NOMO-1 (cell line): ENCODE data around the gene CIRBP.

Source experiments
- DNase-seq, 2 experiments: peaks; one replicate each; lab custom pipeline; 2025; ENCODE audit not compliant: unreplicated experiment in 2 of 2; lab: John Stamatoyannopoulos, UW

CIRBP gene

GRCh38 chr19:1288833-1289685 lies 19.9 kb downstream of the CIRBP start:
- no peak for DNase-seq

GRCh38 chr19:1289686-1290025 lies 20.5 kb downstream of the CIRBP start:
- no peak for DNase-seq

GRCh38 chr19:1290196-1290702 lies 21.1 kb downstream of the CIRBP start:
- no peak for DNase-seq

GRCh38 chr19:1290703-1291651 lies 21.8 kb downstream of the CIRBP start:
- no peak for DNase-seq

DNA sequence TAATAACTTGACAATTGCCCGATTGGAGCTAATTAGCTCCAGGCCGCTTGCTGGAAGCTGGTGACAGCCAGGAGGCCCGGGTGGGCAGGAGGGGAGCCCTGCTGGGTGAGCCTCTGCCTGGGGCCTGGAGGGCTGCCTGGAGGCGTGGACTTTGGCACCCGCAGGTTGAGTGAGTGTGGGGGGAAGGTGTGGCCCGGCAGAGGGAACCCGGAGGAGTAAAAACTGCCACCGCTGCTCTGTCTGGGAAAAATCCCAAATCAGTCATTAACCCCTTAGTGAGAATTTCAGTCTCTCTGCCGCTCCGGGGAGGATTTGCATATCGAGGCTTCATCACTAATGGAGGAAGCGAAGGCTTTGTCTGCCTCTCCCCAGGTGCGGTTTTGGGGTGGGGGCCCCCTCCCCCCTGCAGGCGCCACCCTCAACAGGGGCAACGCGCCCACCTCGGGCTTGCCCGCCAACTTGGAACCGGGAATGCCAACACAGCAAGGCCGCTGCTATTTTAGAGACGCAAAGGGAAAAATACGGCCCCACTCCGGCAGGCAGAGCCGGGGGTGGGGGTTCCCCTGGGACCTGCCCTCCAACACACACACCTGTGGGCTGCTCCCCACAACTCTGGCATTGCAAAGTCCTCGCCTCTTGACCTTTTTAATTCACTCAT lies 22.8 kb downstream of the CIRBP start:
- no peak for DNase-seq

- no peak for DNase-seq
These were observed 23.5 kb downstream of the CIRBP start for GRCh38 chr19:1292419-1293151.

DNA sequence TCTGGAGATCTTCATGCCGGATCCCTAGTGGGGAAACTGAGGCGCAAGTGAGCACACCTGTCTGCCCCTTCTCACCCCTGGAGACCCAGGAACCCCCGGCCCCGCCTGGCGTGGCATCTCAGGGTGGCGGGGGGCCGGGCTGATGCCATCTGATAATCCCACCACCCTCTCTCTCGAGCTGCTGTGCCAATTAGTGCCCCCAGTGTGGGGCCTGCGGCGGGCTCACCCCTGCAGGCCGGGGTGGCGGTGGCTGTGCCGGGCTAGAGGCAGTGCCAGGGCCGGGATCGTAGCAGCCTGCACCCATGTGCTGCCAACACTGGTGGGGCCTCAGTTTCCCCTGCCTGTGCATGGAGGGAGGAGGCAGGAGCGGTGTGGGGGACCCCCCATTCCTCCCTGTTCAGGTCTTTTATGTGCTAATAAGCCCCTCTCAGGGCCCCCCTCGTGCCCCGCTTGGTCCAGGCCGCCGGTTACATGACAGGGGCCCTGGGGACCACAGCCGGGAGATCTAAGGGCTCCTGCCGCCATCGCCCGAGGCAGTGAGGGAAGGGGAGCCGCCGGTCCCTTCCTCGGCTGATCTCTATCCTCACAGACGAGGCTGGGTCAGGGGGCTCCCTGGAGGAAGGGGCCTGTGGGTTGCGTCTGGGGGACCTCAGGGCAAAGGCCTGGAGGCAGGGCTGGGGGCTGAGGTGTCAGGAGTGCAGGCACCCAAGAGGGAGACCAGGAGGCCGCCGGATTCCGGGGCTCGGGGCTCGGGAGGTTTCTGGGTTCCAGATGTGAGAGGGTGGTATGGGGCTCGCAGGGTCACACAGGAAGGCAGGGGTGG lies 24.9 kb downstream of the CIRBP start:
- no peak for DNase-seq

DNA sequence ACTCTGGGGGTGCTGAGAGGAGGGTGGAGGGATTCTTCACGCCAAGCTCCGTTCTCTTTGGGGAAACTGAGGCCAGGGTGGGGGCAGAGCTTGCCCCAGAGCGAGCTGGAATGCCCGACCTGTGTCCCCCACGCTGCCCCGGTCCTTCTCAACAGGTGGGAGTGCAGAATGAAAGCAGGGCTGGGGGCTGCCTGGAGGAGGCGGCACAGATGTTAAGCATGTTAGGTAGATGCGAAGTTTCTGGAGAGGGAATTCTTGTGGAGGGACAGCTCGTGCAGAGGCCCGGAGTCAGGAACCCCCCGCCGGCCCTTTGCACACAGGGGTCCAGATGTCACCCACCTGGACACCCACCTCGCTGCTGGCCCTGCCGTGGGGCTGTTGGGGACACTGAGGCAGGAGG lies 25.6 kb downstream of the CIRBP start:
- DNase-seq = no peak

DNA sequence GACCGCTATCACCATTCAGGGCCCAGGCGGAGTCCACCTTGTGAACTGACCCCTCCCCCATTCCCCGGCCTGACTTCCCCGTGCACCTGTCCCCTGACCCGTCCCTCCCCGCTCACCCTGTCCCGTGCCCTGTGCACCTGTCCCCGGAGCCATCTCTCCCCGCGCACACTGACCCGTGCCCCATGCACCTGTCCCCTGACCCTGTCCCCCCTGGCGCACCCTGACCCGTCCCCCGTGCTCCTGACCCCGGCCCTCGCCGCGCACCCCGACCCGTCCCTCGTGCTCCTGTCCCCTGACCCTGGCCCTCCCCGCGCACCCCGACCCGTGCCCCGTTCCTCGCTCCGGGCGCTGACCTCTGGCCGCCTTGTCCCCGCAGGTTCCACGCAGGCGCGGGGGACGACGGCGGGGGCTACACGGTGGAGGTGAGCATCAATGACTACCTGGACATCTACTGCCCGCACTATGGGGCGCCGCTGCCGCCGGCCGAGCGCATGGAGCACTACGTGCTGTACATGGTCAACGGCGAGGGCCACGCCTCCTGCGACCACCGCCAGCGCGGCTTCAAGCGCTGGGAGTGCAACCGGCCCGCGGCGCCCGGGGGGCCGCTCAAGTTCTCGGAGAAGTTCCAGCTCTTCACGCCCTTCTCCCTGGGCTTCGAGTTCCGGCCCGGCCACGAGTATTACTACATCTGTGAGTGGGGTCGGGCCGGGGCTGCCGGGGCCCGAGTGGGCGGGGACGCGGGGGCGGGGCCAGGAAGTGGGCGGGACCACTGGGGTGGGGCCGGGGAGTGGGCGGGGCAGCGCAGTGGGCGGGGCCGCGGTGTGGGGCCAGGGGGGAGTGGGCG lies 26.3 kb downstream of the CIRBP start:
- DNase-seq = no peak

DNA sequence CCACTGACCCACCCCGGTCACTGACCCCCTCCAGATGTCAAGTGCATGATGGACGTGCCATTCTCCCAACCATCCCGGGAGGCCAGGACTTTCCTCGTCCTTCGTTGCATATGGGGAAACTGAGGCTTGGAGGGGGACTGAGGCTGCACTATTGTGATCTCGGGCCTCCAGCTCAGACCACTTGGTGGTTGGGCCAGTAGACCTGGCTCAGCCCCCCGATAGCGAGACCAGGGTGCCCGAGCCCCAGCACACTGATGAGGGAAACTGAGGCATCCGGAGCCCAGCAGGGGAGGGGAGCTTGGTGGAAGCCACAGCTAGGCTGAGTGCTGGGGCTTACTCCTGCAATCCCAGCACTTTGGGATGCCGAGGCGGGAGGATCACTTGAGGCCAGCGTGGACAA lies 26.9 kb downstream of the CIRBP start:
- no peak for DNase-seq

DNA sequence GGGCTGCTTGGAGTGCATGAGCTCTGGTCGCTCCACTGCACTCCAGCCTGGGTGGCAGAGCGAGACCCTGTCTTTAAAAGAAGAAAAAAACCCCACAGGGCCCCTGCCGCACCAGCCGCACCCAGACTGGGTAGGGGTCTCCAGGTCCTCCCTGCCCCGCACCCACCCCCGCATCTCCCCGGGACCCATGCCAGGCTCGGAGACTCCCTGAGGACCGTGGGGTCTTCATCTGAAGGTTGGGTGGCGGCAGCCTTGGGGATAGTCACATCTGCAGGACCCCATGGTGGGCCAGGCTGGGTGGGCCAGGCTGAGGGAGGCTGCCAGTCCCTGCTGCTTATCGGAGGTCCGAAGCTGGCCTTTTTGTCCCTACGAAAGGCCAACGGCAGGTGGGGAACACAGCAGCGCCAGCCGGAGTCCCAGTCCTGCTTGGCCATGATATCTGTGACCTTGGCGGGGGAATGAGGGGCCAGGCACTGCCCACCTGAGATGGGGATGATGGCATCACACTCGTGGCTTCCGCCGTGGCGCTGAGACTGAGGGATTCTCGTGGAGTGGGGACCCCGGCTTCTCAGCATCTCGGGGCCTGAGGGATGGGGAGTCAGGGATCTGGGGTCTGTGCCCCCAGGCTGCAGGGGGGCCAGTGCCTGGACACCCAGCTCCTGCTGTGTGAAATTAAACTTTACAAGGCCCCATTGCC lies 27.6 kb downstream of the CIRBP start:
- DNase-seq = no peak

DNA sequence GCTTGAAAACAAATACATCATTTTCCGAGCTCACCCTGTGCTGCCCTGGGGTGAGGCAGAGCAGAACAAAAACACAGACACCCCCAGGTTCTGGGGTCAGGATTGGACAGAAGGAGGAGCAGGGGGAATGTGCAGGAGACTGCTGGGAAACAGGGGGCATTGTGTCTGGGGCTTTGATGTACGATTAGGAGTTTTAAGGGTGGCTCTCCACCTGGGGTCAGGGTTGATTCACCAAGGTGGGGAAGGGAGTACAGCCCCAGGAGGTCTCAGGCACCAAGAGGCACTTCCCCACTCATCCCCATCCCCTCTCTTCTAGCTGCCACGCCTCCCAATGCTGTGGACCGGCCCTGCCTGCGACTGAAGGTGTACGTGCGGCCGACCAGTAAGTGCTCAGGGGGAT lies 29.1 kb downstream of the CIRBP start:
- DNase-seq = no peak

DNA sequence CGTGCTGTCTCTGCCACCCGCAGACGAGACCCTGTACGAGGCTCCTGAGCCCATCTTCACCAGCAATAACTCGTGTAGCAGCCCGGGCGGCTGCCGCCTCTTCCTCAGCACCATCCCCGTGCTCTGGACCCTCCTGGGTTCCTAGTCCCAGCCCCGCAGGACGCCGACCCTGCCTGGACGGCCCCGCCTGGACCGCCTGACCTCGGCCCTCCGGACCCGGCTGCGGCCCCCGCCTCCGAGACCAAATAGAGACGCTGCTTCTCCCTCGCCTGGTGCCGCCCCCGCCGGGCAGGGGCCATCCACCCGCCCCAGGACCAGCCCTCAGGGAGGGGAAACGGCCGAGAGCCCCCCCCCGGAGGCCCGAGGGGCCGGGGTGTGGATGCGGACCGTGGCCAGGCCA lies 30.7 kb downstream of the CIRBP start:
- no peak for DNase-seq

DNA sequence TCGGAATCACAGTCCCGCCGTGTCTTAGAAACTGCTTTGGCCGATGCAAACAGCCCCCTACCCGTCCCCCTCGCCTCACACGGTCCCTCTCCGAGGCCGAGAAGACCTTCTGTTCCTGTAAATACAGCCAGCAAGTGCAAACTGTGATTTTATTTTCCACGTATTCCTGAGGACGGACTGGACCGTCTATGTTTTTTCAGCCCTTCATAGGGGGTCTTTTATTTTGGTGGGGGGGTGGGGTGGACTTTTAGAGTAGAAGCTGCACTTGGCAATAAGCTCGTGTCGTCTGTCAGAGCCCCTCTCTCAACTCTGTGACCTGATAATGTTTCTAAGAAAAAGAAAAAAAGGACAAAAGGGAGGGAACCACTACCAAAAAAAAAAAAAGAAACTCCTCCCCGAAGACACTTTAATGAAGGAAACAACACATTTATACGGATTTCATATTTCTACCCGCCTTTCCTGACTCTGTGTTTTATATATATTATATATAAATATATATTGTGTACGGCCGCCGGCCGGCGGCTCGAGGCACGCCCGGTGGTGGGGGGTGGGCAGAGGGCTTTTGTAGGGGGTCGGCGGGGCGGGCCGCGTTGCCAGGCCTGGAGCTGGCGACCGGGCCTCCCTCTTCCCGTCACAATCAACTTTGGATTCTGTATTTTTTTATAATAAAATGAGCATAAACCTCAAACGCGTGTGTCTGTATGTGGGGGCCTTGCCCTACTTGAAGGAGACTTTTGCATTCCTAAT lies 31.8 kb downstream of the CIRBP start:
- no peak for DNase-seq

- no peak for DNase-seq
These were observed 33.6 kb downstream of the CIRBP start for GRCh38 chr19:1302533-1303239.

GRCh38 chr19:1304197-1304924 lies 35.2 kb downstream of the CIRBP start:
- DNase-seq = no peak
